Coronary artery (tissue), 2 donors: ENCODE data around the gene EGLN2.
"Not testable (repeated sequence)": the region's sequence is repeated elsewhere in the genome, so short reads cannot be mapped to it uniquely, and the experiment has no call there.

Experiments used
- DNase-seq: peaks from one replicate; pipeline ENCODE4 v3.0.0-alpha.2; 2017; ENCODE audit warnings: low spot score
- H3K27ac ChIP-seq, 2 donors: fragments of 200-600 bp; sonication (generic); one replicate each; pipeline ENCODE4 v1.5.1; 2016 to 2019
- H3K4me3 ChIP-seq: fragments of 200-600 bp; sonication (generic); 2 replicates; pipeline ENCODE4 v1.5.1; 2016; ENCODE audit warnings: mild to moderate bottlenecking, moderate library complexity
- TF ChIP-seq, protein P1 (sequence below): fragments of 200-600 bp; sonication (generic); IDR thresholded peaks from one replicate; pipeline ENCODE4 v1.5.1; 2019; ENCODE audit warnings: antibody characterized with exemption

The EGLN2 gene

DNA sequence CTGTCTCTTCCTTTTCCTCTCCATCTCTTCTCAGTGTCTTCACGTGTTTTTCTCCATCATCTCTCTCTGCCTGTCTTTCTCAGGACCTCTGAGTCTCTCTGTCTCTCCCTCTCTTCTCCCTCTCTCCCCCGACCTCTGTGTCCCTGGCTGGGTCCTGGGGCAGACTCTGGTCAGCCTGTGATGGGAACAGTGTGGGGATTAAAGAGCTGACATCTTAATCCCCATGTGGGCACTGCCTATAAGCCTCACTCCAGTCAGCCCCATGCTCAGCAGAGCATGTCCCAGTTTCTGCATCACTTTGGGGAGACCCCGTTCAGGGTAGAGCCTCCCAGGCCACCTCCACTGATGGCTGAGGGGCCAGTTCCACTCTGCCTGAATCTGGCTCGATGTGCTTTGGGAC lies 16.2 kb downstream of the EGLN2 start:
- DNase-seq = no peak
- TF ChIP-seq, protein P1, sequence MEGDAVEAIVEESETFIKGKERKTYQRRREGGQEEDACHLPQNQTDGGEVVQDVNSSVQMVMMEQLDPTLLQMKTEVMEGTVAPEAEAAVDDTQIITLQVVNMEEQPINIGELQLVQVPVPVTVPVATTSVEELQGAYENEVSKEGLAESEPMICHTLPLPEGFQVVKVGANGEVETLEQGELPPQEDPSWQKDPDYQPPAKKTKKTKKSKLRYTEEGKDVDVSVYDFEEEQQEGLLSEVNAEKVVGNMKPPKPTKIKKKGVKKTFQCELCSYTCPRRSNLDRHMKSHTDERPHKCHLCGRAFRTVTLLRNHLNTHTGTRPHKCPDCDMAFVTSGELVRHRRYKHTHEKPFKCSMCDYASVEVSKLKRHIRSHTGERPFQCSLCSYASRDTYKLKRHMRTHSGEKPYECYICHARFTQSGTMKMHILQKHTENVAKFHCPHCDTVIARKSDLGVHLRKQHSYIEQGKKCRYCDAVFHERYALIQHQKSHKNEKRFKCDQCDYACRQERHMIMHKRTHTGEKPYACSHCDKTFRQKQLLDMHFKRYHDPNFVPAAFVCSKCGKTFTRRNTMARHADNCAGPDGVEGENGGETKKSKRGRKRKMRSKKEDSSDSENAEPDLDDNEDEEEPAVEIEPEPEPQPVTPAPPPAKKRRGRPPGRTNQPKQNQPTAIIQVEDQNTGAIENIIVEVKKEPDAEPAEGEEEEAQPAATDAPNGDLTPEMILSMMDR = no peak
- H3K4me3 ChIP-seq = no peak overlapping the region

DNA sequence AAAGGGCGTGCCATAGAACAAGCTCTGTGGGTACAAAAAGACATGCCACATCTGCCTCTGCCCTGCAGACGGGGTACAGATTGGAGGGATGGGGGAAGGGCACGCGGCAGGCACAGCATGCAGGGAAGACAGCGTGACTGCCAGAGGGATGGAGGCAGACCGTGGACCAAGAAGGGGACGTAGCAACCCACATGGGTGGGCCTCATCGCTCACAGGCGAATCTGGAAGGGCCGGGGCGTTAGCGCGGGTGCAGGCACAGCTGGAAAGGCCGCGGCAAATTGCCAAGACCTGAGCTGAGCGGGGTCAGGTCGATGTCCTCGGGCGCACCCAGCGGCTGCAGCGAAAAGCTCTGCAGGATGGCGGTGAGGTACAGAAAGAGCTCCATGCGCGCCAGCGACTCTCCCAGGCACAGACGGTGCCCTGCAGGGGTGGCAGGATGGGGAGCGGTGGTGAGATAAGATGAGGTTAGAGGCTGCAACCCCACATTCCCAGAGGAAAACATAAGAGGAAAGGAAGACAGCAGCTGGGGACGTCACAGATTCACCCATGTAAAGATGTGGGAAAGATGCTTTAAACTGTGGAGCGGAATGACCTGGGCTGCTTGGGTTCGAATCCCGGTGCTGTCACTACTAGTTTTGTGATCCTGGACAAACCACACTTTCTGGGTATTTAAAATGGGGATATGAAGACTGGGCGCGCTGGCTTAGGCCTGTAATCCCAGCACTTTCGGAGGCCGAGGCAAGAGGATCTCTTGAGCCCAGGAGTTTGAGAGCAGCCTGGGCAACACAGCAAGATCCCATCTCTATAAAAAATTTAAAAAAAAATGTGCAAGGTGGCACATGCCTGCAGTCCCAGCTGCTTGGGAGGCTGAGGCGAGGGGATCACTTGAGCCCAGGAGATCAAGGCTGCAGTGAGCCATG lies 19.7 kb downstream of the EGLN2 start:
- DNase-seq = not testable (repeated sequence)
- H3K27ac ChIP-seq = peak overlapping the region in 1 of 2 donors; percentile 63
- H3K4me3 ChIP-seq = peak overlapping the region; percentile 63

More for the DNA sequence above, 16.2 kb downstream of the EGLN2 start:
- no peak overlapping the region for H3K27ac ChIP-seq

DNA sequence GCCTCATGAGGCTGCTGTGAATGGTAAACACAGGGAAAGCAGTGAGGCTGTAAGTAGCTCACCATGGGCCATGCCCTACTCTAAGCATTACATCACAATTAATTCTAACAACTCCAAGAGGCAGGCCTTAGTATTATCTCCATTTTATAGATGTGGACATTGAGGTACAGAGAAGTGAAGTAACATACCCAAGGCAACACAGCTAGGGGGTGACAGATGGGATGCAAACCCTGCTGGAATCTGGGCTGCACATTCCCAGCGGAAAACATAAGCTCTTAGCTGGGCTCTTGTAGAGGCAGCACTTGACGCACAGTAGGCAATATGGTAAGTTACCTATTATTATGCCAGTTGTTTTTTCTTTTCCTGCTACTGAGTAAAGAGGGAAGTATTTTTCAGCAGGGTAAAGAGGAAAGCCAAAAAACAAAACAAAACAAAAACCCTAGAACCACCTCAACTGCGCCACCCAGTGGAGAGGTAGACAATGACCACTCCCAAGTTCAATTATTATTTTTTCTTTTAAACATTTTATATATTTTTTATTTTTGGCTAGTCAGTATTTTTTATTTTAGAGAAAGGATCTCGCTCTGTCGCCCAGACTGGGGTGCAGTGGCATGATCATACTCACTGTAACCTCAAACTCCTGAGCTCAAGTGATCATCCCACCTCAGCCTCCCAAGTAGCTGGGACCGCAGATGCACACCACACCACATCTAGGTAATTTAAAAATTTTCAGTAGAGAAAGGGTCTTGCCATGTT lies 20.7 kb downstream of the EGLN2 start:
- peak overlapping the region in 1 of 2 donors; percentile 63 for H3K27ac ChIP-seq
- not testable (repeated sequence) for H3K4me3 ChIP-seq, DNase-seq
- TF ChIP-seq, protein P1 = peak; percentile 75

DNA sequence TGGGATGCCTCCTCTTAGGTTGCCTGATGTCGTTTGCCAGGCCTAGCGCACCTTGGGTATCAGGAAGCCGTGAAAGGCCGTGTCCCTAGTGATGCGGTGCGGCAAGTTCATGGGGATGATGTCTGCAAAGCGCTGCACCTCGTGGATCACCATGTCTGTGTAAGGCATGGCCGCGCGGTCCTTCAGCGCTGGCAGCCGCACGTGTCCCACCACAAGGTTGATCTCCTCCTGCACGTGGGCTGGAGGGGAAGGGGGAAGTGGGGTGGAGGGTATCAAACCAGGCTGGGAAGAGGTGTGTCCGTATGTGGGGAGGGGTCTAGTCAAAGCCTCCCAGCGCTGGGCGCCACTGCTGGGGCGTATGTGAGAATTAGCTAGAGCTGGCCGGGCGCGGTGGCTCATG lies 23.2 kb downstream of the EGLN2 start:
- peak overlapping the region in 1 of 2 donors; percentile 45 for H3K27ac ChIP-seq

DNA sequence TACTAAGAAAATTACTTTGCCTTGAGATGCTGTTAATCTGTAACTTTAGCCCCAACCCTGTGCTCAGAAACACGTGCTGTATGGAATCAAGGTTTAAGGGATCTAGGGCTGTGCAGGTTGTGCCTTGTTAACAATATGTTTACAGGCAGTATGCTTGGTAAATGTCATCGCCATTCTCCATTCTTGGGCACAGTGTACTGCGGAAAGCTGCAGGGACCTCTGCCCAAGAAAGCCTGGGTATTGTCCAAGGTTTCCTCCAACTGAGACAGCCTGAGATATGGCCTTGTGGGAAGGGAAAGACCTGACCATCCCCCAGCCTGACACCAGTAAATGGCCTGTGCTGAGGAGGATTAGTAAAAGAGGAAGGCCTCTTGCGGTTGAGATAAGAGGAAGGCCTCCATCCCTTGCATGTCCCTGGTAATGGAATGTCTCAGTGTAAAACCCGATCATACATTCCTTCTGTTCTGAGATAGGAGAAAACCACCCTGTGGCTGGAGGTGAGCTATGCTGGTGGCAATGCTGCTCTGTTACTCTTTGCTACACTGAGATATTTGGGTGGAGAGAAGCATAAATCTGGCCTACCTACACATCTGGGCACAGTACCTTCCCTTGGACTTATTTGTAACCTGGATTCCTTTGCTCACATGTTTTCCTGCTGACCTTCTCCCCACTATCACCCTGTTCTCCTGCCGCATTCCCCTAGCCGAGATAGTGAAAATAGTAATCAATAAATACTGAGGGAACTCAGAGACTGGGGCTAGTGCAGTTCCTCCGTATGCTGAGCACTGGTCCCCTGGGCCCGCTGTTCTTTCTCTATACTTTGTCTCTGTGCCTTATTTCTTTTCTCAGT lies 23.9 kb downstream of the EGLN2 start:
- Histone ChIP-seq H3K4me3 (peak overlapping the region; percentile 17), H3K27ac (peak overlapping the region in 1 of 2 donors; percentile 45)
- DNase-seq = not testable (repeated sequence)

More for the DNA sequence above, 23.2 kb downstream of the EGLN2 start:
- H3K4me3 ChIP-seq = no peak overlapping the region
- no peak for DNase-seq
- TF ChIP-seq, protein P1 = no peak

DNA sequence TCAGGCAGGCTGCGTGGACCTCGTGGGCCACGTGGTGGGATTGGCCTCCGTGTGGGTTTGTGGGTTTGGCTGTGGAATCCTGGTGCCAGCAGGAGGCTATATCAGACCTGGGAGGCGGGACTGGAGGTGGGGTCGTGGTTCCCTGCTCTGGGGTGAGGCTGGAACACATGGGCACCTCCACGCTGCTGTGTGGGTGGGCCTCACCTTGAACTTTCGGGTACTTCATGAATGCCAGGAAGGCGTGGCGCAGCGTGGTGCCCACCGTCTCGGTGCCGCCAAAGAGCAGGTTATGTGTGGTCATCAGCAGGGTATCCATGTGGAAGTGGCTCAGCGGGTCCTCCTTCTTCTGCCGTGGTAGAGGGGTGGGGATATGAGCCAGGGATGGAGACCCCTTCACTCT lies 25.9 kb downstream of the EGLN2 start:
- DNase-seq, H3K27ac ChIP-seq, H3K4me3 ChIP-seq: not testable (repeated sequence)

DNA sequence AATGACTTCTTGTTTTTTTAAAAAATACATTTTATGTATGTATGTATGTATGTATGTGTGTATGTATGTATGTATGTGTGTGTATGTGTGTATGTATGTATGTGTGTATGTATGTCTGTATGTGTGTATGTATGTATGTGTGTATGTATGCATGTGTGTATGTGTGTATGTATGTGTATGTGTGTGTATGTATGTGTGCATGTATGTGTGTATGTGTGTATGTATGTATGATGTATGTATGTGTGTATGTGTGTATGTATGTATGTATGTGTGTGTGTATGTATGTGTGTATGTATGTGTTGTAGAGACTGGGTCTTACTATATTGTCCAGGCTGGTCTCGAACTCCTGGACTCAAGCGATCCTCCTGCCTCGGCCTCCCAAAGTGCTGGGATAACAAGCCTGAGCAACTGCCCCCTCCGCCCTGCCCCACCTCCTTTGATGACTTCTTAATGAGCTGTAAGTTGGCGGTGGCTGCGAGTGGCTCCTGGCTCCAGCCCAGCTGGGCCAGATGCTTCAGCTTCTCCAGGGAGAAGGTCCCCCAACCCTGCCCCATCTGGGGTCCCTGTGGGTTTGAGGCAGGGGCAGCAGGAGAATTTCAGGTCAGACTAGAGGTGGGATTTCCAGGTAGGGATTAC lies 26.6 kb downstream of the EGLN2 start:
- not testable (repeated sequence) for H3K4me3 ChIP-seq, H3K27ac ChIP-seq, DNase-seq

DNA sequence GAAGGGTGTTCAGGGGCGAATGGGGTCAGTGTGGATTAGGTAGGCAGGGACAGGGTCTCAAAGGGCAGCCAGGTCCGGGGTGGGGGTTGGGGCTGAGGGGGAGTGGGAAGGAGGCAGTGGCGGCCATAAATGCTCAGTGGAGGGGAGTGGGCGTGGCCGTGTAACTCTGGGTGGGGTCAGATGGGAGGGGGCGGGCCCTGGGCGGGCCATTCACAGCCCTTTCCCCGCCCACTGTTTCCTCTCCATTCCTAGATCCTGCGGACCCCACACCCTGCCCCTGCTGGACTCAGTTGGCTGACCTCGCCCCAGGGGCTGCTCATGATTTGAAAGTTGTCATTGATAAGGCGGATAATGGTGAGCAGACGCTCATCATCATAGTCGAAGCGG lies 27.3 kb downstream of the EGLN2 start:
- not testable (repeated sequence) for H3K27ac ChIP-seq, H3K4me3 ChIP-seq, DNase-seq

DNA sequence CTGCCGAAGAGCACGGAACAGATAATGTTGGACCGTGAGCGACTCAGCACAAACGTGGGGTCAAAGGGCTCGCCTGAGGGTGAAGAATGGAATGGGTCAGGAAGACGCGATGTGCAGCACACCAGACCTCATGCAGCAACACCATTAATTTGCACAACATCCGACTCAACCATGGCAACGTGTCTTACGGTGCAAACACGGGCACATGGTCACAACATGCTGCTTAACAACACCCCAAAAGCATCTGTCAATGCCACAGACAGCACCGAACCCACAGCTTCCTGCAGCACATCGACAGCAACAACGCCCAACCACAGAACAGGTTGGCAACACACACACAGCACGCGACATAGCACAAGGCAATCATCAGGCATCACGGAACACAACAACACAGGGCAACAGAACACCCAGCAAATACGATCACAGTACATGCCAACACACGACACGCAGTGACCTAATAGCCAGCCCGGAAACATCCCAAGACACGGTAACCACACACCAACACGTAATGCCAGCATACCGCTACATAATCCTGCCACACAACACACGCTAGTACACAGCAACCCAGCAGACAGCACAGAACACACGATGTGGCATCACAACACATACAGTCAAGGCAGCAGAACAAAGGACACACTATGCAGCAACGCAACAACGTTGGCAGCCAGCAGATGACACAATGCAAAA lies 27.9 kb downstream of the EGLN2 start:
- not testable (repeated sequence) for H3K4me3 ChIP-seq, DNase-seq, H3K27ac ChIP-seq
